ENCODE measurements around the gene PIR. TPM values are rescaled to one million over a fixed set of nuclear protein-coding genes. Genes with fewer than 3 reads are reported as not detected.

PIR gene
- total RNA-seq, 1 experiment from 2014 or later = 9.8 TPM

- no peak for DNase-seq (ENCODE audit: low spot score)
Observed at GRCh38 chrX:15350329-15350996, 142.7 kb downstream of the PIR start.

DNA sequence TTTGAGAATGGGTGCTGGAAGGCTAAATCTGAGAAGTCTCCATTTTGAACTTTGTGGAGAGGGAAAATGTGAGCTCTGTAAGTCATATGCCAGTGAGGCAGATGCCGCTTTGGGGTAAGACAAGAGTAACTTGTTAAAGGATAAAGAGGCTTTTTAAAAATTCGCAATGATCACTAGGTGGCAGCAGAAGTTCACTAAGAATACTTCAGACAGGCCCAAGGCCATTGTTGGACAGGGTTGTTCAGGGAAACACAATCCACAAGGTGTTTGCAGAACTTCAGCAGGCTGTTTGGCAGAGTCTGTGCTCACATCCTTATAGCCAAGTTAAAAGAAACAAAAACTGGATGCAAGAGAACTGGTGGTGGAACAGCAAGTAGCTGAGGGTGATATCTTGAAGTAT is 144.1 kb downstream of the PIR start:
- peak; percentile 69 for DNase-seq (ENCODE audit: low spot score)

DNA sequence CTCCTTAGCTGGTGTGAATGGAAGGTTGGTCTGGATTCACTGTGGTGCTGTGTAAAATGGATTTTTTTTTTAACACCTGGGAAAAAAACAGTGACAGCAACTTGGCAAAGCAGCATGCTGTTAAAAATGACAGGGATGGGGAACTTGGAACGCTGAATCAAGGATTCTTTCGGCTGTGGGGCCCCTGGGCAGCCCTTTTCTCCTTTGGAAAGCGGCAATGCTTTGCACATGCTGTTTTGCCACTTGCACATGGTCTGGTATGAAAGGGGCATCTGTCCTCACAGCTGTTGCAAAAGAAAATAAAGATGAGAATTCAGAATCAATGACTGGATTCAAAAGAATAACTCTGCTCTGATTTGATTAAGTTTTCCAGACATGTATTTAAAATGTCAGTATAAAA is 147.2 kb downstream of the PIR start:
- DNase-seq (ENCODE audit: low spot score) = no peak

DNA sequence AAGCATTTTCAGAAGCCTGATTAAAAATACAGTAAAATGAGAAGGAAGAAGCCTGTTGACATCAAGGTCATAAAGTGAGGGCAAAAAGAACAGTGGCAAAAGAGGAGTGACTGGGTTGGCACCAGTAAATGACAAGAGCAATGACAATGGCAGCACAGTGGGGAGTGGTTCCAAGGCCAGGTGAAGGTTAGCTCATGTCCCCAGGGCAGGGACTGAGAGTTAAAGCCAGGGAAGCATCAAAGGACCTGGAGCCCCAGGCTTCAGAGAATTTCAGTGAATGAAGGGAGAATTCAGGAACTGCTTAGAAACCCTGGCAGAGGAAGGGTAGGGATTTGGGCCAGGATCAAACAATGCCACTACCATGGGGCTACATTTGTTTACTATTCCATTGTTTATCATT is 149.0 kb downstream of the PIR start:
- DNase-seq (ENCODE audit: low spot score) = no peak

- DNase-seq (ENCODE audit: low spot score) = peak; percentile 4
Observed at GRCh38 chrX:15343075-15343476, 150.1 kb downstream of the PIR start.

GRCh38 chrX:15340867-15341266 is 152.3 kb downstream of the PIR start:
- no peak for DNase-seq (ENCODE audit: low spot score)

DNA sequence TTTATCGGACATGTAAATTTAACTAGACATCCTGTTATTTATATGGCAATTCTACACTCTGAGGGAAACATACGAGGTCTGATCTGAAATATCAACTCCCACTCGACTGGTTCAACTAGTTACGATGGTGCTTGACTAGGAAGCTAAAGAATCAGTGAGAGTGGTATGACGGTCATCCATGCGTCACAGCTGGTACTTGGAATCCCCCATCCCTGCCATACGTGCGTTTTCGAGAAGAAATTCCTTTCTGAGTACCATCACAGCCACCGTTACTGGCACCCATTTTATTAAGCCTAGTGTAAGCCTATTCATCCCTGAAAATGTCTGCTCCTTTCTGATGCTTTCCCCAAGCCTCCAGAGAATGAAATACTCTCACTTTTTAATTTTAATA is 157.1 kb downstream of the PIR start:
- peak; percentile 30 for DNase-seq (ENCODE audit: low spot score)

DNA sequence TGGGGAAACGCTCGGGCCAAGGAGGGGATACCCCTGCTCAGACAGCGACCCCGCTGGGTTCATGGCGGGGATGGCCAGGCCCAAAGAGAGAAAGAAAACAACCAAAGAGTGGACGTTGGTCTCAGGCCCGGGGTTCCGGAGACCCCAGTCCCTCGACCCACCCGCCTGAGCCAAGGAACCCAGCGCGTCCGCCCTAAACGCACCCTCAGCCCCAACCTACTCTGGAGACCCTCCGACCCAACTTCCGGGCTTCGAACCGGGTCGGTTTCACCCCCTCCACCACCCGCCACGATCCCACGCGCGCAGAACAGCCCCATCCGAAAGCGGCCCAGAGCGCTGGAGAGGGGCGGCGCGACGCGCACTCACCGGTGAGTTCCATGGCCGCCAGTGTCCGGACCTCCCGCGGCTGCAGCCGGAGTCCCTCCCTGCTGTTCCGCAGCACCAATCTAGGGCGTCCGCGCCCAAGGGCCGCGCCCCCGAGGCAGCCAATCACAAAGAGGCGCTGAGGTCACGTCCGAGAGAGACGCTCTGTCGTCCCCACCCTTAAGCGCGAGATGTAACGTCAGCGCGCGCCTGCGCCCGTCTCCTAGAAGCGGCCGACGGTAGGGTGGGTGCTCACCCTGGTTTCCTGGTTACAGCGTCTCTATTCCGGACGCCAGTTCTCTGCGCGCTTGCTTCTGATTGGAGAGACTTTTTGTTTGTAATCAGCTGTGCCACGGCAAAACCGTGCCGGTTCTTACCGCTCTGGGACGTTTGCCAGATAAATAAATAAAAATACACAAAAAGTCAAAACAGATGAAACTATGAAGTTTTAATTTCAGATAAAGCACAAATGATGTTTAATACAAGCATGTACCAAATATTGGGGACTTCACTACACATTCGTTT is 157.8 kb downstream of the PIR start, which contains the start of gene PIGA:
PIGA (minus strand) TSS at position 389 of the 888 bp plus-strand sequence. CDS start 3,593 bp downstream, outside the sequence.
- peak; percentile 81 for DNase-seq (ENCODE audit: low spot score)

Other genes with a start within 250 kb of the PIR start
- 0.34 and 1.1 TPM in 2 replicates for gene ASB9, start 223.2 kb downstream of the PIR start, total RNA-seq (2014; rRNA removed; shearing (Covaris generic))
- gene ASB11, start 177.7 kb downstream of the PIR start, total RNA-seq (2014; rRNA removed; shearing (Covaris generic)) = not detected in 2 replicates
- 5.3 and 9.0 TPM in 2 replicates for gene PIGA, start 157.8 kb downstream of the PIR start, total RNA-seq (2014; rRNA removed; shearing (Covaris generic))
- gene VEGFD, start 108.9 kb downstream of the PIR start, total RNA-seq (2014; rRNA removed; shearing (Covaris generic)) = 0.08 TPM in 1 of 2 replicates, not detected in the other
- not detected in 2 replicates for gene BMX, start 7.5 kb upstream of the PIR start, total RNA-seq (2014; rRNA removed; shearing (Covaris generic))
- not detected in 2 replicates for gene ACE2, start 107.6 kb upstream of the PIR start, total RNA-seq (2014; rRNA removed; shearing (Covaris generic))
- gene CLTRN, start 171.5 kb upstream of the PIR start, total RNA-seq (2014; rRNA removed; shearing (Covaris generic)) = 0.13 TPM in 1 of 2 replicates, not detected in the other
- gene CA5B, start 244.9 kb upstream of the PIR start, total RNA-seq (2014; rRNA removed; shearing (Covaris generic)) = 0.71 and 1.8 TPM in 2 replicates